Panc1 (cell line): Measurements from ENCODE around the gene METTL16. TPM values are rescaled to one million over a fixed set of nuclear protein-coding genes. Genes with fewer than 3 reads are reported as not detected.

Experiments
- ATAC-seq: fragments of 200-7000 bp; cut with Tn5 transposase; 2 replicates; pipeline ENCODE4 v1.9.1; 2020; ENCODE audit warnings: mild to moderate bottlenecking, moderate library complexity
- BruUV-seq: library from RNA; stranded (reverse); fragments of 400-500 nt; replicated peaks from 2 replicates; lab custom pipeline; 2021; lab: Mats Ljungman, UMichigan
- CTCF ChIA-PET: fragments of 300-600 bp; sonication (Branson Sonifier 250); formaldehyde crosslinking; loops from one replicate; lab custom pipeline; 2022; ENCODE audit warnings: antibody characterized with exemption; lab: Charles Lee
- POLR2A ChIA-PET: fragments of 300-600 bp; sonication (Branson Sonifier 250); formaldehyde crosslinking; loops from one replicate; lab custom pipeline; 2022; ENCODE audit warnings: antibody characterized with exemption; lab: Charles Lee
- DNase-seq: peaks from one replicate; pipeline ENCODE4 v3.0.0-alpha.2; 2010; ENCODE audit warnings: low read depth, low spot score
- H3K27ac ChIP-seq: 2 replicates; pipeline ENCODE4 v1.5.1; 2011; ENCODE audit warnings: mild to moderate bottlenecking, low read length, inconsistent platforms
- H3K27me3 ChIP-seq: fragments of 200-500 bp; sonication (Bioruptor generic); 2 replicates; pipeline ENCODE4 v1.6.0; 2014; ENCODE audit warnings: low read length, inconsistent platforms; ENCODE audit not compliant: control insufficient read depth, insufficient read depth
- H3K36me3 ChIP-seq: fragments of 200-500 bp; sonication (Bioruptor generic); 2 replicates; pipeline ENCODE4 v1.5.1; 2014; ENCODE audit warnings: inconsistent platforms, mild to moderate bottlenecking, low read length, moderate library complexity; ENCODE audit not compliant: control insufficient read depth, insufficient read depth
- H3K4me1 ChIP-seq: 2 replicates; pipeline ENCODE4 v1.5.1; 2011; ENCODE audit warnings: inconsistent platforms, mild to moderate bottlenecking, low read length, moderate library complexity; ENCODE audit not compliant: control insufficient read depth, insufficient read depth
- H3K4me3 ChIP-seq, 2 experiments: 2 replicates each; pipeline ENCODE4 v1.5.1; 2011 to 2012; ENCODE audit warnings: low read depth in 2 of 2, low read length in 2 of 2, mild to moderate bottlenecking in 2 of 2, inconsistent platforms in 1 of 2, moderate library complexity in 1 of 2
- H3K9me3 ChIP-seq: fragments of 200-500 bp; sonication (Bioruptor generic); 2 replicates; pipeline ENCODE4 v1.5.1; 2014; ENCODE audit warnings: low read depth, mild to moderate bottlenecking, inconsistent platforms, low read length, moderate library complexity; ENCODE audit not compliant: control insufficient read depth, insufficient read depth
- POLR2AphosphoS5 ChIP-seq: IDR thresholded peaks from 2 replicates; pipeline ENCODE4 v1.6.1; 2012; ENCODE audit warnings: mild to moderate bottlenecking, low read depth, low read length, moderate library complexity
- REST ChIP-seq, 2 experiments: IDR thresholded peaks; 2 replicates each; pipeline ENCODE4 v1.6.1; 2011 to 2012; ENCODE audit warnings: low read depth in 2 of 2, control low read depth in 1 of 2, low read length in 1 of 2, mild to moderate bottlenecking in 1 of 2, moderate library complexity in 1 of 2; ENCODE audit not compliant: insufficient read depth in 1 of 2
- SIN3A ChIP-seq: IDR thresholded peaks from 2 replicates; pipeline ENCODE4 v1.6.1; 2012; ENCODE audit warnings: low read depth, mild to moderate bottlenecking, low read length, moderate library complexity, borderline replicate concordance; ENCODE audit not compliant: insufficient read depth
- TCF7L2 ChIP-seq: IDR thresholded peaks from 2 replicates; pipeline ENCODE4 v1.6.1; 2011; ENCODE audit warnings: mild to moderate bottlenecking, low read depth, low read length, inconsistent platforms
- in situ Hi-C: cut with HindIII; loops from 2 replicates; pipeline ENCODE4 v1.10.0; 2016; ENCODE audit warnings: low sequenced_read_pairs, low pct_unique_long_range_greater_than_20kb
- intact Hi-C: fragments of 100-400 bp; cut with micrococcal nuclease; formaldehyde crosslinking; loops from one replicate; pipeline ENCODE4 v1.10.0; 2022; ENCODE audit not compliant: unreplicated experiment
- total RNA-seq: library from RNA; stranded (reverse); gene quantifications from one replicate; pipeline ENCODE4 v1.2.1, GENCODE V29; 2021; ENCODE audit not compliant: unreplicated experiment
- TF ChIP-seq, protein P1 (sequence below): fragments of 450-650 bp; IDR thresholded peaks from 2 replicates; pipeline ENCODE4 v1.5.1; 2017; ENCODE audit warnings: mild to moderate bottlenecking

Gene METTL16
- total RNA-seq, 1 experiment from 2014 or later = 34.7 TPM

DNA sequence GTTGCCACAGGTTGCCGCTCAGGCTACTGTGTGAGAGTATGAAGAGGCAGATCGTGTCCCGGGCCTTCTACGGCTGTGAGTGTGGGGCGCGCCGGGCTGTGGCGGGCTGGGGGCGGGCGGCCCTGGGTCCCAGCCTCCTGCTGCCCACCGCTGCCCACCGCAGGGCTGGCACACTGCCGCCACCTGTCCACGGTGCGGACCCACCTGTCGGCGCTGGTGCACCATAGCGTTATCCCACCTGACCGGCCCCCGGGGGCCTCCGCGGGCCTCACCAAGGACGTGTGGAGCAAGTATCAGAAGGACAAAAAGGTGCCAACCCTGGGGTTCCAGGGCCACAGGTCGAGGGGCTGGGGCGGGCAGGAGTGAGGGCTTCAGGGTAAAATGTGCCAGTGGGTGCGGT, 139.5 kb downstream of the METTL16 start:
- H3K4me3 ChIP-seq = no peak overlapping the region
- no peak overlapping the region for H3K27ac ChIP-seq
- H3K9me3 ChIP-seq = no peaks in the 10 kb centered on the region
- BruUV-seq = no TSS peak
- H3K36me3 ChIP-seq = no peaks in the 10 kb centered on the region
- DNase-seq (no peak), ATAC-seq (no peak)
- ChIA-PET CTCF (interaction anchor here (0.7 kb wide), 1 partner anchor 44 kb away, joined by 3 read pairs; no protein-coding TSS in a partner anchor), POLR2A (no interaction called here)
- TF ChIP-seq, protein P1, sequence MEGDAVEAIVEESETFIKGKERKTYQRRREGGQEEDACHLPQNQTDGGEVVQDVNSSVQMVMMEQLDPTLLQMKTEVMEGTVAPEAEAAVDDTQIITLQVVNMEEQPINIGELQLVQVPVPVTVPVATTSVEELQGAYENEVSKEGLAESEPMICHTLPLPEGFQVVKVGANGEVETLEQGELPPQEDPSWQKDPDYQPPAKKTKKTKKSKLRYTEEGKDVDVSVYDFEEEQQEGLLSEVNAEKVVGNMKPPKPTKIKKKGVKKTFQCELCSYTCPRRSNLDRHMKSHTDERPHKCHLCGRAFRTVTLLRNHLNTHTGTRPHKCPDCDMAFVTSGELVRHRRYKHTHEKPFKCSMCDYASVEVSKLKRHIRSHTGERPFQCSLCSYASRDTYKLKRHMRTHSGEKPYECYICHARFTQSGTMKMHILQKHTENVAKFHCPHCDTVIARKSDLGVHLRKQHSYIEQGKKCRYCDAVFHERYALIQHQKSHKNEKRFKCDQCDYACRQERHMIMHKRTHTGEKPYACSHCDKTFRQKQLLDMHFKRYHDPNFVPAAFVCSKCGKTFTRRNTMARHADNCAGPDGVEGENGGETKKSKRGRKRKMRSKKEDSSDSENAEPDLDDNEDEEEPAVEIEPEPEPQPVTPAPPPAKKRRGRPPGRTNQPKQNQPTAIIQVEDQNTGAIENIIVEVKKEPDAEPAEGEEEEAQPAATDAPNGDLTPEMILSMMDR = no peak
- no peak for TF ChIP-seq TCF7L2
- no peak for TF ChIP-seq POLR2AphosphoS5
- TF ChIP-seq SIN3A = no peak
- no peak for TF ChIP-seq REST (IDR thresholded peaks at IDR 0.05; ENCODE audit: insufficient read depth in 1 of 2, low read depth in 2 of 2, low read length in 1 of 2)
- intact Hi-C loops = no loop called here
- H3K27me3 ChIP-seq = no peaks in the 10 kb centered on the region
- H3K4me1 ChIP-seq = no peaks in the 10 kb centered on the region
- in situ Hi-C loops = no loop called here

- H3K27me3 ChIP-seq = no peaks in the 10 kb centered on the region
- ATAC-seq (no peak), DNase-seq (no peak)
- H3K9me3 ChIP-seq = no peaks in the 10 kb centered on the region
- CTCF ChIA-PET = no interaction called here
- no peaks in the 10 kb centered on the region for H3K4me1 ChIP-seq
- POLR2A ChIA-PET = no interaction called here
- intact Hi-C loops = no loop called here
- in situ Hi-C loops = no loop called here
- TF ChIP-seq REST (IDR thresholded peaks at IDR 0.05; ENCODE audit: insufficient read depth in 1 of 2, low read depth in 2 of 2, low read length in 1 of 2) (no peak), POLR2AphosphoS5 (no peak), TCF7L2 (no peak)
- no peak overlapping the region for H3K4me3 ChIP-seq
- BruUV-seq = no TSS peak
- H3K36me3 ChIP-seq = no peaks in the 10 kb centered on the region
- no peak overlapping the region for H3K27ac ChIP-seq
These were observed 140.2 kb downstream of the METTL16 start for GRCh38 chr17:2371183-2372130.
